ENCODE data around the gene C16orf78.
"Not testable (repeated sequence)": the region's sequence is repeated elsewhere in the genome, so short reads cannot be mapped to it uniquely, and the experiment has no call there.

C16orf78 gene

DNA sequence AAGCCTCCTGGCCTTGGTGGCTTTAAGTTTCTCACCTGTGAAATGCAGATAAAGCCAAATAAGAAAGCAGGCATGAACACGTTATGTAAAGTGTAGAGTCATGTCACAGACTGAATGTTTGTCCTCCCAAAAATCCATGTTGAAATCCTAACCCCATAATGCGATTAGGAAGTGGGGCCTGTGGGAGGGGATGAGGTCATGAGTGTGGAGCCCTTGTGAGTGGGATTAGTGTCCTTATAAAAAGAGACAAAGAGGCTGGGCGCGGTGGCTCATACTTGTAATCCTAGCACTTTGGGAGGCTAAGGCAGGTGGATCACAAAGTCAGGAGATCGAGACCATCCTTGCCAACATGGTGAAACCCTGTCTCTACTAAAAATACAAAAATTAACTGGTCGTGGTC is 19.5 kb upstream of the C16orf78 start:
- FAIRE-seq (no peak), DNase-seq (ENCODE audit: insufficient read length, low spot score) (no peak)
- TF ChIP-seq, protein P1, sequence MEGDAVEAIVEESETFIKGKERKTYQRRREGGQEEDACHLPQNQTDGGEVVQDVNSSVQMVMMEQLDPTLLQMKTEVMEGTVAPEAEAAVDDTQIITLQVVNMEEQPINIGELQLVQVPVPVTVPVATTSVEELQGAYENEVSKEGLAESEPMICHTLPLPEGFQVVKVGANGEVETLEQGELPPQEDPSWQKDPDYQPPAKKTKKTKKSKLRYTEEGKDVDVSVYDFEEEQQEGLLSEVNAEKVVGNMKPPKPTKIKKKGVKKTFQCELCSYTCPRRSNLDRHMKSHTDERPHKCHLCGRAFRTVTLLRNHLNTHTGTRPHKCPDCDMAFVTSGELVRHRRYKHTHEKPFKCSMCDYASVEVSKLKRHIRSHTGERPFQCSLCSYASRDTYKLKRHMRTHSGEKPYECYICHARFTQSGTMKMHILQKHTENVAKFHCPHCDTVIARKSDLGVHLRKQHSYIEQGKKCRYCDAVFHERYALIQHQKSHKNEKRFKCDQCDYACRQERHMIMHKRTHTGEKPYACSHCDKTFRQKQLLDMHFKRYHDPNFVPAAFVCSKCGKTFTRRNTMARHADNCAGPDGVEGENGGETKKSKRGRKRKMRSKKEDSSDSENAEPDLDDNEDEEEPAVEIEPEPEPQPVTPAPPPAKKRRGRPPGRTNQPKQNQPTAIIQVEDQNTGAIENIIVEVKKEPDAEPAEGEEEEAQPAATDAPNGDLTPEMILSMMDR (IDR thresholded peaks at IDR 0.05; ENCODE audit: insufficient read depth, missing control alignments) = no peak

DNA sequence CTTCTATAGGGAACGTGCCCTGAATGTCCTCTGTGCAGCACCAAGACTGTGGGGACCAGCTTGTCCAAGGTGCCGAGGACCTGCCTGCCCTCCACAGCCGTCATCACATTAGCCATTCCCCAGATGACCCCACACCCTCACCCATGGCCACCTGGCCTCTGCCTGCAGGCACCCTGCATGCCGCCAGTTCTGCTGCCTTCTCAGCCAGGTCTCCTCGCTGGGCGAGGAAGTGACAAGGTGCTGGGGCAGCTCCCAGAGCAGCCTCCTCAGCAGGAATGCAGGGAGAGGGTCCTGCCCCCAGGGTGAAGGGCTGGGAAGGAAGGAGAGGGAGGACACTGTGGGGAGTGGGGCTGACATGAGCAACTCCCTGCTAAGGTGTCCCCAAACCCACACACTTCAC is 18.6 kb upstream of the C16orf78 start:
- TF ChIP-seq, protein P1 (IDR thresholded peaks at IDR 0.05; ENCODE audit: insufficient read depth, missing control alignments) = no peak
- DNase-seq (ENCODE audit: insufficient read length, low spot score) (no peak), FAIRE-seq (no peak)

DNA sequence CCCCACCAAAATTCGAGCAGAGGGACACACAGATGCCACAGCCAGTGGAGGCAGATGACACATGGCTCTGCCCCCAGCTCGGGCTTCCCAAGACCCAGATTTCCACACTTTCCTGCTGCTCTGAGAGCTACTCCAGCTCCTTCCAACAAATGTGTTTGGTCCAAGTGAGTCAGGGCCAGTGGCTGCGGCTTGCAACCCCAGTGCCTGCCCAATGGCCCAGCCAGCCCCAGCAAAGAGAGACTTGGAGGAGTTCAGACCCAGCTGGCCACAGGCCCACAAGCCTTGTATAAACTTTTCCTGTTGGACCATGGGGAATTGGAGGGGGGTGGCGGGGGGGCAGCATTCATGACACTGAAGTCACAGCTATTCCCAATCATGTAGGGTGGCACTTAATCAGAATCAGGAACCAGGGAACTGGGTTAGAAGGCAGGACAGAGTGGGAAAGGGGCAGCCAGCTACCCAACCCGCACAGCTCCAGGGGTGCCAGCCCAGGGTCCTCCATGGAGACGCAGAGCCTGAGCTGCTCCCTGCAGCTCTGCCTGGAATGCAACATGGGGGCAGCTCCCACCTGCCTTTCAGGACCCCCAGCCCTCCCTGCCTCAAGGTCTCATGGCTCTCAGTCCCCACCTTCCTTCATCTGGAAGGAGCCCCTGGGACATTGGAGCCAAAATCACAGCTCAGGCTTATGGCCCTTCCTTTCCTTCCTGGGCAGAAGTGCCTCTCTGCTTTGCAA is 17.5 kb upstream of the C16orf78 start:
- FAIRE-seq = no peak

DNA sequence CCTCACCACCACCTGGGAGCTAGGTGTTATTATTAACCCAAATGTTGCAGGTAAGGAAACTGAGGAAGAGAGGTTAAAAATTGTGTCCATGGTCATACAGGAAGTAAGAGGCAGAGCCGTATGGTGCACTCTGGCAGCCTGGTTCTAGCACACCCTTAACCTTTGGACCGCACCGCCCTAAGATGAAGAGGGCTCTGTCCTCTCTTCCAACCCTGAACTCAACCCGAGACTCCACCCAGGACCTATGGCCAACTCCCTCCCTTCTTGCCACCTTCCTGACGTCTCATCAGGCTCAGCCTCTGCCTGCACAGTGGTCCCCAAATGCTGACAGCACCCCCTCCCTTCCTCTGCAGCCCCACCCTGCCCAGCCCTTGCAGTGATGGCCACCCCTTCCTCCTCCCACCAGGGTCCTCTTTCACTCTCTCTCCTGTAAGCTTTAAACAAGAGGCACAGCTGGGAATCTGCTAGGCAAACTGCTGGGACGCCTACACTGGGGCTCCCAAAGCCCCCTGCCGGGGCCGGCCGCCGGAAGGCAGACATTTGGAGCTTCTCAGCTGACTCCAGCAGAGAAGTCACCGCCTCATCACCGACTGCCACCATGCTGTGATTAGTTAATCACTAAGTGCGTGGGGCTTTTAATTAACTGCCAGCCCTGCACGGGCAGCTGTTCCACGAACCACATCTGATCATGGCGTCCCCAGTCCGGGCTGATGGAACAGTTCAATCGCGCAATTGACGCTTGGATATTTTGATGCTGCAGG is 16.7 kb upstream of the C16orf78 start:
- DNase-seq (ENCODE audit: insufficient read length, low spot score) (no peak), FAIRE-seq (no peak)
- TF ChIP-seq, protein P1 (IDR thresholded peaks at IDR 0.05; ENCODE audit: insufficient read depth, missing control alignments) = no peak

More for the DNA sequence above, 17.5 kb upstream of the C16orf78 start:
- DNase-seq (ENCODE audit: insufficient read length, low spot score) = no peak
- TF ChIP-seq, protein P1 (IDR thresholded peaks at IDR 0.05; ENCODE audit: insufficient read depth, missing control alignments) = no peak

DNA sequence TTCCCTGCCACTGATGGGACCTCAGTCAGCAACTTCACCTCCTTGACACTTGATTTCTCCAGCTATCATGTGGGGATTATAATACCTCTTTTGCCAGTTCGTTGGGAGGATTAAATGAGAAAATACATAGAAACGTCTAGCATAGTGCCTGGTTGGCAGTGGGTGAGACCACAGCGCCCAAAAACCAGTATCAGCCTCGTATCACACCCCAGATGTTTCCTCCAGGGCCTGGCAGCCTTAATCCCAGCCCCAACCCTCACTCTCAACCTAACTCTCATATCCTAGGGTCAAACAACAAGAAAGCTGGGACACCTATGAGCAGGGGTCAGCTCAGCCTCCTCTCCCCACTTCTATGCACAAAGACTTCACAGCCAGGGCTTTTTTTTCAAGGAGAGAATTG is 14.0 kb upstream of the C16orf78 start:
- TF ChIP-seq, protein P1 (IDR thresholded peaks at IDR 0.05; ENCODE audit: insufficient read depth, missing control alignments) = no peak
- DNase-seq (ENCODE audit: insufficient read length, low spot score) (no peak), FAIRE-seq (no peak)

DNA sequence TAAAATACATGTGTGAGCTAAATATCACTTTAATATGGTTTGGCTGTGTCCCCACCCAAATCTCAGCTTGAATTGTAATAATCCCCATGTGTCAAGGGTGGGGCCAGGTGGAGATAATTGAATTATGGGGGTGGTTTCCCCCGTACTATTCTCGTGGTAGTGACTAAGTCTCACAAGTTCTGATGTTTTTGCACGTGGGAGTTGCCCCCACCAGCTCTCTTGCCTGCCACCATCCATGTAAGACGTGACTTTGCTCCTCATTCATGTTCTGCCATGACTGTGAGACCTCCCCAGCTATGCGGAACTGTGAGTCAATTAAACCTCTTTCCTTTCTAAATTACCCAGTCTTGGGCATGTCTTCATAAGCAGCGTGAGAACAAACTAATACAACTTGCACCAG is 11.9 kb upstream of the C16orf78 start:
- not testable (repeated sequence) for DNase-seq (ENCODE audit: insufficient read length, low spot score); FAIRE-seq

DNA sequence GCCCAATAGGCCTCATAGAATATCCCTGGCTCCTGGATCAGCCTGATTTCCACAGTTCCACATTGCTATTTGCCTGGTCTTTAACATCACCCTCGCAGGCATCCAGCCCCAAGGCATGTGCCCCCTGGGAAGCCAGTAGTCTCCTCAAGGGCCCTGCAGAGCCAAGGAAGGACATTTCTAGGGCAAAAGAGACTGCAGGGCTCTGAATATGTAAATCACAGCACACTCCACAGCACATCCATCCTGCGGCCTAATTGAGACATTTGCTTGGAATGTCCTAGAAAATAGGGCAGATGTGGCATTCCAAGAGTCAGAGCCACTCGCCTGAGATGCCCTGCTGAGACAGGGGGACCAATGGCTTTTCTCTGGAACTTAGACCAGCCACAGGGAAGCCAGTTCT is 11.4 kb upstream of the C16orf78 start:
- FAIRE-seq (no peak), DNase-seq (ENCODE audit: insufficient read length, low spot score) (no peak)
- TF ChIP-seq, protein P1 (IDR thresholded peaks at IDR 0.05; ENCODE audit: insufficient read depth, missing control alignments) = no peak
